H9 (cell line): Measurements from ENCODE around the gene OPHN1. TPM values are rescaled to one million over a fixed set of nuclear protein-coding genes. Genes with fewer than 3 reads are reported as not detected.

Experiments used
- DNase-seq: peaks from one replicate; pipeline ENCODE4 v3.0.0-alpha.2; 2017
- H2AFZ ChIP-seq: one replicate; pipeline ENCODE4 v1.6.1; 2013; ENCODE audit warnings: mild to moderate bottlenecking, low read length, control low read depth, moderate library complexity
- H2AK5ac ChIP-seq: 2 replicates; pipeline ENCODE4 v1.6.1; 2013; ENCODE audit warnings: low read length, control low read depth, mixed read lengths; ENCODE audit not compliant: insufficient read length
- H2BK120ac ChIP-seq: one replicate; pipeline ENCODE4 v1.6.1; 2013; ENCODE audit warnings: low read depth, mild to moderate bottlenecking, low read length, control low read depth, inconsistent platforms; ENCODE audit not compliant: poor library complexity, severe bottlenecking
- H2BK12ac ChIP-seq: 2 replicates; pipeline ENCODE4 v1.6.1; 2013; ENCODE audit warnings: low read length, control low read depth, mixed read lengths, low read depth; ENCODE audit not compliant: insufficient read length
- H2BK15ac ChIP-seq: 2 replicates; pipeline ENCODE4 v1.6.1; 2013; ENCODE audit warnings: low read depth, low read length, control low read depth
- H2BK20ac ChIP-seq: one replicate; pipeline ENCODE4 v1.6.1; 2013; ENCODE audit warnings: low read depth, mild to moderate bottlenecking, low read length, control low read depth, inconsistent platforms; ENCODE audit not compliant: poor library complexity, severe bottlenecking
- H2BK5ac ChIP-seq: 2 replicates; pipeline ENCODE4 v1.6.1; 2013; ENCODE audit warnings: low read length, control low read depth, mixed read lengths; ENCODE audit not compliant: insufficient read length
- H3K14ac ChIP-seq: 2 replicates; pipeline ENCODE4 v1.6.1; 2013; ENCODE audit warnings: low read length, control low read depth; ENCODE audit not compliant: insufficient read depth
- H3K18ac ChIP-seq: 2 replicates; pipeline ENCODE4 v1.6.1; 2013; ENCODE audit warnings: low read depth, mild to moderate bottlenecking, mixed read lengths, low read length, control low read depth; ENCODE audit not compliant: insufficient read length
- H3K23ac ChIP-seq: 2 replicates; pipeline ENCODE4 v1.6.1; 2013; ENCODE audit warnings: low read length, control low read depth, mixed read lengths, low read depth; ENCODE audit not compliant: insufficient read length
- H3K23me2 ChIP-seq: 2 replicates; pipeline ENCODE4 v1.6.1; 2013; ENCODE audit warnings: low read depth, mild to moderate bottlenecking, mixed read lengths, low read length, control low read depth; ENCODE audit not compliant: insufficient read length, poor library complexity, severe bottlenecking
- H3K27ac ChIP-seq: 2 replicates; pipeline ENCODE4 v1.5.1; 2013; ENCODE audit warnings: low read length, control low read depth, mixed read lengths, low read depth; ENCODE audit not compliant: insufficient read length
- H3K27me3 ChIP-seq: 2 replicates; pipeline ENCODE4 v1.6.1; 2013; ENCODE audit warnings: low read length, control low read depth, inconsistent platforms; ENCODE audit not compliant: insufficient read depth
- H3K4ac ChIP-seq: 2 replicates; pipeline ENCODE4 v1.6.1; 2013; ENCODE audit warnings: low read depth, mild to moderate bottlenecking, control low read depth, inconsistent platforms, low read length, moderate library complexity
- H3K4me1 ChIP-seq: 2 replicates; pipeline ENCODE4 v1.6.1; 2013; ENCODE audit warnings: low read length, control low read depth, inconsistent platforms; ENCODE audit not compliant: insufficient read depth
- H3K4me2 ChIP-seq: 2 replicates; pipeline ENCODE4 v1.6.1; 2013; ENCODE audit warnings: low read length, control low read depth, mixed read lengths; ENCODE audit not compliant: insufficient read length, insufficient read depth
- H3K56ac ChIP-seq: 2 replicates; pipeline ENCODE4 v1.6.1; 2013; ENCODE audit warnings: low read depth, mild to moderate bottlenecking, mixed read lengths, low read length, control low read depth; ENCODE audit not compliant: insufficient read length
- H3K79me1 ChIP-seq: 2 replicates; pipeline ENCODE4 v1.6.1; 2013; ENCODE audit warnings: low read depth, mild to moderate bottlenecking, moderate library complexity, low read length, control low read depth, inconsistent platforms; ENCODE audit not compliant: insufficient read depth, poor library complexity, severe bottlenecking
- H3K79me2 ChIP-seq: 2 replicates; pipeline ENCODE4 v1.6.1; 2013; ENCODE audit warnings: low read length, control low read depth, inconsistent platforms; ENCODE audit not compliant: insufficient read depth
- H3K9ac ChIP-seq: 2 replicates; pipeline ENCODE4 v1.6.1; 2013; ENCODE audit warnings: low read length, control low read depth, mixed read lengths; ENCODE audit not compliant: insufficient read length; ENCODE audit errors: extremely low read depth
- H3K9me3 ChIP-seq: one replicate; pipeline ENCODE4 v1.6.1; 2013; ENCODE audit warnings: low read depth, low read length, inconsistent platforms; ENCODE audit not compliant: control insufficient read depth
- H3T11ph ChIP-seq: one replicate; pipeline ENCODE4 v1.6.1; 2013; ENCODE audit warnings: mild to moderate bottlenecking, low read length, control low read depth, inconsistent platforms
- H4K20me1 ChIP-seq: one replicate; pipeline ENCODE4 v1.6.1; 2013; ENCODE audit not compliant: control insufficient read depth, insufficient read length, insufficient read depth
- H4K5ac ChIP-seq: 2 replicates; pipeline ENCODE4 v1.6.1; 2013; ENCODE audit warnings: low read depth, mild to moderate bottlenecking, mixed read lengths, low read length, control low read depth; ENCODE audit not compliant: insufficient read length
- H4K8ac ChIP-seq: replicated peaks from 2 replicates; pipeline ENCODE4 v1.6.1; 2013; ENCODE audit warnings: low read length, control low read depth, mixed read lengths, low read depth; ENCODE audit not compliant: insufficient read length
- H4K91ac ChIP-seq: 2 replicates; pipeline ENCODE4 v1.6.1; 2013; ENCODE audit warnings: low read depth, mild to moderate bottlenecking, moderate library complexity, mixed read lengths, low read length, control low read depth; ENCODE audit not compliant: insufficient read length
- H3K27ac Mint-ChIP-seq, 3 experiments: 2 replicates in 2 of 3; 3 replicates in 1 of 3; pipeline ENCODE4 v1.8.0; 2020 to 2021; ENCODE audit warnings: mixed read lengths in 3 of 3, mild to moderate bottlenecking in 1 of 3, moderate library complexity in 1 of 3
- H3K27me3 Mint-ChIP-seq: 2 replicates; pipeline ENCODE4 v1.8.0; 2021; ENCODE audit warnings: low read depth, mild to moderate bottlenecking, moderate library complexity, mixed read lengths
- H3K36me3 Mint-ChIP-seq, 3 experiments: 2 replicates in 2 of 3; 3 replicates in 1 of 3; pipeline ENCODE4 v1.8.0; 2020 to 2021; ENCODE audit warnings: low read depth in 3 of 3, mixed read lengths in 3 of 3; ENCODE audit not compliant: insufficient read depth in 1 of 3
- H3K4me1 Mint-ChIP-seq, 2 experiments: 2 replicates each; pipeline ENCODE4 v1.8.0; 2020; ENCODE audit warnings: mixed read lengths in 2 of 2
- H3K4me3 Mint-ChIP-seq, 2 experiments: 2 replicates in 1 of 2; 3 replicates in 1 of 2; pipeline ENCODE4 v1.8.0; 2020 to 2021; ENCODE audit warnings: mild to moderate bottlenecking in 2 of 2, mixed read lengths in 2 of 2, moderate library complexity in 1 of 2
- H3K9me3 Mint-ChIP-seq, 2 experiments: 2 replicates in 1 of 2; 3 replicates in 1 of 2; pipeline ENCODE4 v1.8.0; 2020; ENCODE audit warnings: mild to moderate bottlenecking in 2 of 2, mixed read lengths in 2 of 2, moderate library complexity in 1 of 2
- WGBS: extraction: QIAGEN DNeasy Blood & Tissue Kit; methylation state at CpG from one replicate; pipeline ENCODE4 v1.1.7; 2013; ENCODE audit warnings: missing lambda C conversion rate, low lambda C conversion rate, mixed read lengths; ENCODE audit not compliant: insufficient read length; ENCODE audit errors: extremely low coverage; 5-methylcytosine and 5-hydroxymethylcytosine counted together
- total RNA-seq: library from RNA; stranded (reverse); gene quantifications from 2 replicates; pipeline ENCODE4 v1.2.1, GENCODE V29; 2021
- TF ChIP-seq, protein P1 (sequence below): fragments of 200-600 bp; sonication (generic); conservative IDR thresholded peaks from 3 replicates; pipeline ENCODE4 v1.8.0; 2021; ENCODE audit warnings: antibody characterized with exemption, mild to moderate bottlenecking

OPHN1 gene
- total RNA-seq, 1 experiment from 2014 or later = 1.5 TPM

DNA sequence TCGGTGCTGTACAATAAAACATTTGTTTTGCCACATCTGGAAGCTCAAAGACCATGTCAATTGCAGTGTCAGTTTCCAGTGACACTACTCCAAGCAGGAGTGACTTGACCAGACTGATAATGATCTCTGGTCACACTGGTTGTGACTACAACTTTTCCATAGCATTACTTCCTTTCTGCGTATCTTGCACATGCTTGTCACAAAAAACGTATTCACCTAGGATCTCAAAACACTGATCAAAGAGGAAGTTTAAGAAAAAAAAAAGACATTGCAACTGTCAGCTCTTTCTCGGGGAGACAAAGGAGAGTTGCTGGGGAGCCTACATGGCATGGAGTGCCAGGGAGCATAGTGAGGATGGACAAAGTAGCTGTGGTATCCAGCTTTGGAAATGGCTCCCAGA, 60.6 kb downstream of the OPHN1 start:
- Mint-ChIP-seq H3K27ac (no peak overlapping the region), H3K4me1 (no peaks in the 10 kb centered on the region), H3K9me3 (peaks cover 52 to 67% of the 10 kb centered on the region in 2 experiments), H3K27me3 (no peaks in the 10 kb centered on the region), H3K36me3 (peaks cover 0 to 3% (median 2%) of the 10 kb centered on the region in 3 experiments; a peak in 2 of 7 replicates), H3K4me3 (no peak overlapping the region)
- no peaks in the 10 kb centered on the region for H4K20me1 ChIP-seq
- H2BK20ac ChIP-seq = no peak overlapping the region
- H3K9ac ChIP-seq = no peak overlapping the region
- H3K27me3 ChIP-seq = no peaks in the 10 kb centered on the region
- TF ChIP-seq, protein P1, sequence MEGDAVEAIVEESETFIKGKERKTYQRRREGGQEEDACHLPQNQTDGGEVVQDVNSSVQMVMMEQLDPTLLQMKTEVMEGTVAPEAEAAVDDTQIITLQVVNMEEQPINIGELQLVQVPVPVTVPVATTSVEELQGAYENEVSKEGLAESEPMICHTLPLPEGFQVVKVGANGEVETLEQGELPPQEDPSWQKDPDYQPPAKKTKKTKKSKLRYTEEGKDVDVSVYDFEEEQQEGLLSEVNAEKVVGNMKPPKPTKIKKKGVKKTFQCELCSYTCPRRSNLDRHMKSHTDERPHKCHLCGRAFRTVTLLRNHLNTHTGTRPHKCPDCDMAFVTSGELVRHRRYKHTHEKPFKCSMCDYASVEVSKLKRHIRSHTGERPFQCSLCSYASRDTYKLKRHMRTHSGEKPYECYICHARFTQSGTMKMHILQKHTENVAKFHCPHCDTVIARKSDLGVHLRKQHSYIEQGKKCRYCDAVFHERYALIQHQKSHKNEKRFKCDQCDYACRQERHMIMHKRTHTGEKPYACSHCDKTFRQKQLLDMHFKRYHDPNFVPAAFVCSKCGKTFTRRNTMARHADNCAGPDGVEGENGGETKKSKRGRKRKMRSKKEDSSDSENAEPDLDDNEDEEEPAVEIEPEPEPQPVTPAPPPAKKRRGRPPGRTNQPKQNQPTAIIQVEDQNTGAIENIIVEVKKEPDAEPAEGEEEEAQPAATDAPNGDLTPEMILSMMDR = no peak
- no peak overlapping the region for H4K5ac ChIP-seq
- H3K27ac ChIP-seq = no peak overlapping the region
- H3K4me2 ChIP-seq = no peak overlapping the region
- no peak overlapping the region for H3K4ac ChIP-seq
- H3K14ac ChIP-seq = no peak overlapping the region
- WGBS = no CpG with 5 or more reads among the region's 4 CpGs
- no peak overlapping the region for H3T11ph ChIP-seq
- H3K23ac ChIP-seq = no peak overlapping the region
- H2BK120ac ChIP-seq = no peak overlapping the region
- no peaks in the 10 kb centered on the region for H3K79me1 ChIP-seq
- no peak for DNase-seq
- peaks cover 33% of the 10 kb centered on the region for H3K9me3 ChIP-seq
- H4K8ac ChIP-seq = no peak overlapping the region
- H2BK15ac ChIP-seq = no peak overlapping the region
- no peaks in the 10 kb centered on the region for H3K4me1 ChIP-seq
- no peak overlapping the region for H2BK12ac ChIP-seq
- H3K23me2 ChIP-seq = no peaks in the 10 kb centered on the region
- H4K91ac ChIP-seq = no peak overlapping the region
- no peak overlapping the region for H2BK5ac ChIP-seq
- no peak overlapping the region for H3K56ac ChIP-seq
- no peaks in the 10 kb centered on the region for H3K79me2 ChIP-seq
- H3K18ac ChIP-seq = no peak overlapping the region
- H2AK5ac ChIP-seq = no peak overlapping the region
- H2AFZ ChIP-seq = no peak overlapping the region
